GM18499 (cell line): ENCODE results near the gene OR10A2.
"Not testable (repeated sequence)": the region's sequence is repeated elsewhere in the genome, so short reads cannot be mapped to it uniquely, and the experiment has no call there.

Experiments
- ATAC-seq: cut with Tn5 transposase; IDR thresholded peaks from one replicate; pipeline ENCODE4 v1.9.1; 2021; ENCODE audit warnings: moderate number of reproducible peaks; ENCODE audit not compliant: insufficient read depth, unreplicated experiment

OR10A2 gene

GRCh38 chr11:6862961-6863360 is at the start of gene OR10A2:
Gene OR10A2, plus strand, starts transcription at chr11:6863057. Its CDS starts 6,698 bp downstream, at chr11:6869755.
- no peak for ATAC-seq

GRCh38 chr11:6813656-6814055 is 49.2 kb upstream of the OR10A2 start:
- ATAC-seq = no peak

- no peak for ATAC-seq
These were observed 45.2 kb upstream of the OR10A2 start for GRCh38 chr11:6817694-6818093.

DNA sequence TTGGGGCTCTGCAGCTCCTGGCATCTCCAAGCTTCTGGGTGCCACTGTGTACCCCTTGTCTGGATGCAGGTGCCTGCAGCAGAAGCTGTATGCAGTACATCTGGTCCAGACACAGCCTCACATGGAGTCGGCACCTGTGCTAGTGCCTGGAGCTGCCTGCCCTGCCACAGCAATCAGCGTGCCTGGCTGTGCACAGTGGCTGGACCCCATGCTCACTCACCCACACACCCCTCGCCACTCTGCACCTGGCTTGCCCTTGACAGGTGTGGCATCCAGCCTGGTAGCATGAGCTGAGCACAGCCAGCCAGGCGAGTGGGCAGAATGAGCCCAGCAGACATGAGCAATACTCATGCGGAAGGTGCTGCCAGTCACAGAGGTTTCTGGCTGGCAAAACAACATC is 43.9 kb upstream of the OR10A2 start:
- ATAC-seq = no peak

DNA sequence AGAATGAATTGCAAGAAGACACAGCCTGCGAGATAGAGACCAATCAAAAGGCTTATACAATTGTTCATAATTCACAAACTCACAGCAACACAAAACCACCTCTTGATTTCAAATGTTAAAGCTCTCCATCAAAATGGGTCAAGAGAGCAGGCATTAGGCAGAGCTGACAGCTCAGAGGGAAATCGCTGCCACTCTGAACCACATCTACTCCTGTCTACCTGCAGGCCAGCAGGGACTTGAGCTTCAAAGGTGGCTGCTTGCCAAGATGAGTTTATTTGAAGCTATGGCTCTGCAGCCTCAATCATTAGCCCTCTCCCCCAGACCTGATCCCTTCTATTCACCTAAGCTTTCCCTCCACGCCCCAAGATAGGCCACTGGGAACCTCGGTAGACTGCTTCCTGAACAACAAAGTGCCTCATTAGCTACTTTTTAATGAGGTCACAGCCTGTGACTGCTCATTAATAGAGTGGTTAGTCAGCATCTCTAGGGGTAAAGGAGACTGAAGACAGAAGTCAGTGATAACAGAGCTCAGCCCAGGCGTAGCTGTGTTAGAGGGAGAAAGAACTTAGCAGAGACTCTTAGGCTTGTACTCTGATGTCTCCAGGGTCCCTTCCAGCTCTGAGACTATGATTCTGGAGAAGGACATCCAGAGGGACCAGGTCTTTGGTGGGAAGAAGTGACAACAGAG is 38.6 kb upstream of the OR10A2 start:
- ATAC-seq = no peak

DNA sequence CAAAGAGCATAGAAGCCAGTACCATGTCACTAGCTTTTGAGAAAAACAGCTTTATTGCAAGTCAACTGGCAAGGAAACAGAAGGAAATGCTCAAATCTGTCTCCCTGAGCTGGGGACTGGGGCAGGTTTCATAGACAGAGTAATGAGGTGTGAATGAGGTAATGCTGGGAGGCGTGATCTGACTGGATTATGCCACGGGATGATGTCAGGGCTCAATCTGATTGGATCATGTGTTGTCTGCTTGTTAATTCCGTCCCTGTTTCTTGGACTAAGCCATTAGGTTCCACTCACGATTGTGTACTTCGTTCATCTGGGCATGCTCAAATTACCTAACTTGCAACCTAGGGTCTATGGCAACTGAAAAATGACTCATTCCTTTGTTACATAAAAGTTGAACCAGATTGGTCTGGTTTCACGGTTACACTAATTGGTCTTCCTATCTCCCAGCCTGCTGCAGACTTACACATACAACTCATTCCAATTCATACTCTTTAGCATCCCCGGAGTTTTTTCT is 37.6 kb upstream of the OR10A2 start:
- no peak for ATAC-seq

DNA sequence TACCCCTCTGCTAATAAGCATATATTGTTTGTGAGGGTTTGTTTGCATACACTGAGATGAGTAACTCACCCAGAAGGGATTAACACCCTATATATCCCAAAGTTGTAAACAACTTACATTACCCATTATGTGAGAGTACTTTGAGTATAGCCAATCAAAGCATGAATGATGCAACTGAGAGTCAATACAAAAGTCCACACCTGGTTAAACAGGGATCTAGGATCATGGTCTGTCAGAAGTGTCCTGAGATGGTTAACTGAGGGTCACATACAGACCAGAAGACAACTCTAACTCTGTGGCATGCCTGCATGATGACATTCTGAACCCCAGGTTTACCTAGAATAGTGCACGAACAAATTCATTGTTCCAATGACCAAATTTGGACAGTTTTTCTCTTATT is 34.8 kb upstream of the OR10A2 start:
- ATAC-seq = no peak

DNA sequence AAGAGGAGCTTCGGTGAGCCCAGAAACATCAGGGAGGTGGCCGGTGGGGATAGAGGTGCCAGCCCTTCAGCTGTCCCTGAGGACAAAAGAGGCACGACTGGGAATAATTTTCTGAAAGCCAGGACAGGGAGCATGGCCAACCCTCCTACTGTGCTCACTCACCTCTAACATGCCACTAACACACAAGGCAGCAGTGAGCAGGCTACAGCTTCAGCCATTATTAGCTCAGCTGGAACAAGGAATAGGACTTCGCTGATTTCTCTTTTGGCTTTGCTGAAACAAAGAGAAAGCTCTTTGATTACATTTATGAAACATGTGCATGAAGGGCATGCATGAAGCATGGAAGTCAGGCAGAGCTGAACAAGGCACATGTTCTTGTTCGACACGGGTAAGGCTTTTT is 29.5 kb upstream of the OR10A2 start:
- no peak for ATAC-seq

DNA sequence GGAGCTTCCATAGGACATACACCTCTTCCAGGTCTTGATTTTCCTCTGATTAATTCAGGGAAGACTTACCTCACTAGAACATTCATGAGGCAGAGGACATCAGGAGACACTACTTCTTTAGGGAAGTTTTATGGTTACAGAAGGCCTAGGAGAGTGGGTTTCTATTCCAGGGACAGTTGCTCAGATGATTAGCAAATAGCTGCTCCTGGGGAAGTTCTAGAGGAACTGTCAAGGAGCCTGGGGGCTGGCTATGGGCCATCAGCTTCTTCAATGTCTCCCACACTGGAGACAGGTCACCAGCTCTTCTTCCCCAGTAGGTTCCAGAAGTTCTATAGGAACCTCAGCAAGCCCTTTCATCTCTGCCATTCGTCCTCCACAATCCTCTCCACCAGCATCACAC is 28.8 kb upstream of the OR10A2 start:
- no peak for ATAC-seq

DNA sequence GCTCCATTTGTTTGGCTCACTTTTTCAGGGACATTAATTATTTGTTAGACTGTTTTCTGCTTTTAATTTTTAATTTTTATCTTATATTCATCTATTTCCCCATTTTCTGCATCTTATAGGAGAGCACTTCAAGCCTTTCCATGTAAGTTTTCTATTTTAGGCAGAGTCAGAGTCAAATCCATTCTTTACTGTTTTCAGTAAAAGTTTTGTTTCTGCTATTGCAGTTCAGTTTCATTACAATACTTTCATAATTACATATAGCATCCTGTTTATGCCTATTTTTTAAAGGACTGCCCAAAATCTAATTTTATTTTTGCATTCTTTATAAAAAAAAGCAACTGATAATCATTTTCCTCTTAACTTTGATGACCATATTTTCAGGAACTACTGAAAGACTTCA is 21.2 kb upstream of the OR10A2 start:
- no peak for ATAC-seq

- no peak for ATAC-seq
These were observed 19.2 kb upstream of the OR10A2 start for GRCh38 chr11:6843670-6844069.

DNA sequence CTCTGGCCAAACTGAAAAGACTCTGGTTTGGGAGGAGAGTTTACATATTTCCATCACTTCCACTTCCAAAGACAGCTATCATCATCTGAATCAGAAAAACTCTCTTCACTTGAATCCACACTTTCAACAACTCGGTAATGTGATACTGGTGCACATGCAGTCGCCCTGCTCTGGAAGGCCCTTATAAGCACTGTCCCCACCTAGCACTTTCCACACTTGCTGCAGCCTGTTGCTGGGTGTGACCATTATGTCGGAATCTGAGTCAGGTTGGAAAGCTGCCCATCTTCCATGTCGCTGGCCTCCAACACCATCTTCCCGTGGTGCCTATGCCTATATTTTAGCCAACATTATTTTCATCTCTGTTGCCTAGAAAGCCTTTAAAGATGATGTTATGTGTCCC is 18.5 kb upstream of the OR10A2 start:
- no peak for ATAC-seq

DNA sequence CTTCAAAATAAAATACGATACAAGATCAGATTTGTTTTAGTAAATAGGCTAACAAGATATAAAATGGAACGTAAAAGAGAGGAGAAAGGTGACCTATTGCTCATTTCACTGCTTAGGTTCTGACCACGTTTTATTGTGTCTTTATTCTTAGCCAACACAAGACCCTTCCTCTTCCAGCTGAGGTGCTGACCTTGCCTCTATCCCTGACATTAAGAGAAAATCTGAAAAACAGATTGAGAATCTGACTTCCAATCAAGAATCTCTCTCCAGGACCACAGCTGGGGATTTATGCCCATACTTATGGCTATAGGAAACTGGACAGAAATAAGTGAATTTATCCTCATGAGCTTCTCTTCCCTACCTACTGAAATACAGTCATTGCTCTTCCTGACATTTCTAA is 17.5 kb upstream of the OR10A2 start, which contains the start of gene OR10A5:
Gene OR10A5 (plus strand): TSS at position 301 of the 400 bp plus-strand sequence. CDS start 0 bp downstream, at position 301.
- no peak for ATAC-seq

- ATAC-seq = no peak
These were observed 12.3 kb upstream of the OR10A2 start for GRCh38 chr11:6850526-6850925.

DNA sequence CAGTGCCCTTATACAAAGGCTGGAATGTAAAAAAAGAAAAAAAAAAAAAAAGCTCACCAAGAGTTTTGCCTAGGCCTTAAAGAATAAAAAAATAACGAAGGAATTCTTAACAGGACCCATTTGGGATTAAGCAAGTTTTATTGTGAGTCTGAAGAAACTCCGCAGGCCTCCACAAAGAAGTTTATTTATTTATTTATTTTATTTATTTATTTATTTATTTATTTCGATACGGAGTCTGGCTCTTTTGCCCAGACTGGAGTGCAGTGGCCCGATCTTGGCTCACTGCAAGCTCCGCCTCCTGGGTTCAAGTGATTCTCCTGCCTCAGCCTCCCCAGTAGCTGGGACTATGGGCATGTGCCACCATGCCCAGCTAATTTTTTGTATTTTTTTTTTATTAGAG is 8.1 kb upstream of the OR10A2 start:
- not testable (repeated sequence) for ATAC-seq

- no peak for ATAC-seq
These were observed 6.8 kb upstream of the OR10A2 start for GRCh38 chr11:6855971-6856541.

GRCh38 chr11:6856871-6857270 is 6.0 kb upstream of the OR10A2 start:
- ATAC-seq = peak; percentile 73

GRCh38 chr11:6864438-6864837 is 1.6 kb downstream of the OR10A2 start:
- ATAC-seq = no peak

DNA sequence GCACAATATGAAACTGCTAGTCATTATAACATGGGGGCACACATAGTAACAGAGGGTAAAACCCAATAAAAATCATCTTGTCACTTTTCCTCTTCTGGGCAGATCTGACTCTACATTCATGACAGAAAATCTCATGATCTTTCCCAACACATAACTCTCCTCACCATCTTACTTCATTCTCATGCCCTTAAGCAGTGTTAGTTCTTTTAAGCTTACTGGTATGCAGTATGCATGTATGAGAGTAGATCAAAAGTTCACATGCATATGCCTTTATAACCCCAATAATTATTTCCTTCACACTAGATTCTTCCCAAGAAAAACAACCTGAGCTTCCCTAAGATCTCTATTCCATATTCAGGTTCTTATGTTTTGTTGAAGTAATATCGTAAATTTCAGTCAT is 8.4 kb downstream of the OR10A2 start:
- no peak for ATAC-seq

DNA sequence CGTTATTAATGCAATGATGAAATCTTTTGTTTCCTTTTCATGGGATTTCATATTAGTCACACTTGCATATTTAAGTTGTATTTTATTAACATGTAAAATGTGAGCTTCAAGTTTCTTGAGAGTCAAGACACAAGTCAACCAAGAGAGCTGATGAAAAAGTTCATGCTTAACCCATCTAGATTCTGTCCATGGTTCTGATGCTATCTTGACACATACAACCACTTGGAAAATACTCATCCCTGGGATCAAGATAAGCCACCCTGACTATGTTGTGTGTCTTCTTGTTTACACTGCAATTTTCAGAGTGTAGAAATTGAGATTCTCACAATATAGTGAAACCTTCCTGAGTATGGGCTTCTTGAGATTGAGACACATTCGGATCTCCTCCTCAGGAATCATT is 12.9 kb downstream of the OR10A2 start:
- no peak for ATAC-seq

DNA sequence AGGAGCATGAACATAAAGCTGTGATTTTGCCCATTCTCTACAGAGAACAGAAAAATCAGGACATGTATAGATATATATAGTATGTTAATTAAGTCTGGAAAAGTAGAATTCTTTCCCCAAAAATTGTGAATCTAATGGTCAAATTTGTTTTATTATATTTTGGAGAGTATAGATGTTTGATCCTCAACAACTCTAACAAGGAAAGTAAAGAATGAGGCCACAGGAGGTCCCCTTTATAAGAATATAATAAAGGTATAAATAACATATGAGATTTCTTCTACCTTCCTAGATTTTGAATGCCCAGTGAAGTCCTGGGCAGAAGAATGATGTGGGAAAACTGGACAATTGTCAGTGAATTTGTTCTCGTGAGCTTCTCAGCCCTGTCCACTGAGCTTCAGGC is 13.5 kb downstream of the OR10A2 start, which contains the start of gene OR10A4:
Gene OR10A4 (plus strand): TSS at position 301 of the 400 bp plus-strand sequence. CDS start 23 bp downstream, at position 324.
- no peak for ATAC-seq

- ATAC-seq = no peak
These were observed 14.1 kb downstream of the OR10A2 start for GRCh38 chr11:6876914-6877313.
